Measurements from ENCODE around the gene TSPYL4. TPM values are rescaled to one million over a fixed set of nuclear protein-coding genes. Genes with fewer than 3 reads are reported as not detected.

TSPYL4 gene
- total RNA-seq, 1 experiment from 2014 or later, result 5.4 TPM

DNA sequence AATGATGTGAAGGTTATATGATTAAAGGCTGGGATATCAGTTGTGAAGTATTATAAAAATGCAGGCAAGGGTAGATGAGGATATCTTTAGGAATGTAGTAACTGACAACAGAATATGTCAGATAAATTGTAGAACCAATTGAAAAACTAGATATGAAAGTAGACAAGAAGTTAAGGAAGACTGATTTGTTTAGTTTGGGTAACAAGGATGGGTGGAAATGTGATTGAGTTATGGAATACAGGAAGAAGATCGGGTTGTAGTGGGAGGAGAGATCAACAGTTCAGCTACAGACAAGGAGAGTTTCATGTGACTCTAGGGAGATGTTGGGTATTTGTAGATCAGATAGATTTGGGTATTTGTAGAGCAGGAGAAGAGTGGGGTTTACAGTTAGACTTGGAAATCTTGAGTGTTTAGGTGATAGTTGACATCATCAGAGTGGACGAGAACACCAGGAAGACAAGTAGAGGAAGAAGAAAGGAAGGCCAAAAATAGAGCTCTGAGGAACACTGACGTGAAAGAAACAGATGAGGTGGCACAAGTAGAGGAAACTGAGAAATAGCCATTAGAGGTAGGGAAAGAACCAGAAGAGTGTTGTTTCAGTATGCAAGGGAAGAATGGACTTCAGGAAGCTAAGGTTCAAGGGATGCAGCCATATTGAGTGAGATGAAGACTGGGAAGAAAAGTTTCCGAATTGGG lies 38.0 kb upstream of the TSPYL4 start:
- no peaks in the 10 kb centered on the region for H3K4me1 ChIP-seq (ENCODE audit: control insufficient read depth in 1 of 2, insufficient read depth in 2 of 2, low read length in 2 of 2)
- no peak overlapping the region for H3K9ac ChIP-seq (ENCODE audit: low read length)
- no peak for ATAC-seq
- no peak overlapping the region for H3K4me2 ChIP-seq (ENCODE audit: low read length)
- H3K4me3 ChIP-seq (replicated peaks in 1 of 2; ENCODE audit: low read depth in 1 of 2, low read length in 2 of 2), result no peak overlapping the region
- TF ChIP-seq SIN3A (IDR thresholded peaks at IDR 0.05; ENCODE audit: low read depth), result no peak
- no peak for TF ChIP-seq YY1 (IDR thresholded peaks at IDR 0.05; ENCODE audit: extremely low read depth, insufficient replicate concordance, low read depth, low read length)
- TF ChIP-seq CEBPB (IDR thresholded peaks at IDR 0.05; ENCODE audit: low read depth), result no peak
- no peak for TF ChIP-seq CTCF (IDR thresholded peaks at IDR 0.05 in 2 of 3, conservative IDR thresholded peaks at IDR 0.05 in 1 of 3; ENCODE audit: borderline replicate concordance in 1 of 3, insufficient read depth in 1 of 3, low read depth in 2 of 3, low read length in 2 of 3)
- TF ChIP-seq SP1 (IDR thresholded peaks at IDR 0.05; ENCODE audit: low read depth), result no peak
- TF ChIP-seq FOSL1 (IDR thresholded peaks at IDR 0.05; ENCODE audit: low read depth), result no peak
- TF ChIP-seq ATF3 (IDR thresholded peaks at IDR 0.05), result no peak
- TF ChIP-seq CBX3 (IDR thresholded peaks at IDR 0.05; ENCODE audit: low read depth), result no peak
- no peak for TF ChIP-seq RAD21 (IDR thresholded peaks at IDR 0.05; ENCODE audit: low read depth)
- no peaks in the 10 kb centered on the region for H3K36me3 ChIP-seq (ENCODE audit: control insufficient read depth in 1 of 2, insufficient read depth in 2 of 2, low read length in 2 of 2)
- no peak overlapping the region for H3K27ac ChIP-seq (ENCODE audit: low read depth, low read length)
- H3K79me2 ChIP-seq (ENCODE audit: insufficient read depth, low read length), result no peaks in the 10 kb centered on the region
- no peak for DNase-seq (ENCODE audit: low read depth, low spot score)
- CTCF ChIA-PET, result no interaction called here
- H3K9me2 ChIP-seq (ENCODE audit: insufficient read depth), result no peaks in the 10 kb centered on the region
- H3K9me3 ChIP-seq (ENCODE audit: control insufficient read depth in 1 of 2, insufficient read depth in 1 of 2, low read depth in 1 of 2, low read length in 2 of 2), result no peaks in the 10 kb centered on the region
- intact Hi-C loops (cut with micrococcal nuclease), result no loop called here
- BruUV-seq (replicated peaks), result no TSS peak
- POLR2A ChIA-PET, result no interaction called here
- RAD21 ChIA-PET (ENCODE audit: low non-redundant PET in 1 of 2, low total read pairs in 2 of 2, uncharacterized antibody in 2 of 2, unreplicated experiment in 2 of 2), result no interaction called here
- H3K27me3 ChIP-seq (ENCODE audit: insufficient read depth, low read length), result no peaks in the 10 kb centered on the region
- H4K20me1 ChIP-seq (ENCODE audit: insufficient read depth), result no peaks in the 10 kb centered on the region
- no peak overlapping the region for H2AFZ ChIP-seq (ENCODE audit: low read depth, low read length, poor library complexity, severe bottlenecking)

Data from HCT116 (cell line).